Naive thymus-derived CD4-positive, alpha-beta T cell (primary cell): Measurements from ENCODE around the gene FXN. TPM values are rescaled to one million over a fixed set of nuclear protein-coding genes. Genes with fewer than 3 reads are reported as not detected.
A peak's percentile ranks its signal among the peaks of the same experiment; 100 is the strongest.

Experiments
- ATAC-seq: fragments of 150-1000 bp; cut with Tn5 transposase; 2 replicates; pipeline ENCODE4 v1.10.0; 2021; ENCODE audit warnings: mild to moderate bottlenecking, moderate library complexity
- CTCF ChIA-PET: fragments of 350-600 bp; sonication (Branson Sonifier 250); formaldehyde crosslinking; loops from one replicate; lab custom pipeline; 2021; ENCODE audit warnings: antibody characterized with exemption; lab: Charles Lee
- POLR2A ChIA-PET: fragments of 350-600 bp; sonication (Branson Sonifier 250); formaldehyde crosslinking; loops from one replicate; lab custom pipeline; 2021; ENCODE audit warnings: antibody characterized with exemption, inconsistent platforms; lab: Charles Lee
- DNase-seq, 9 donors: peaks; one replicate each; pipeline versions ENCODE4 v3.0.0 to v3.0.0-alpha.2; 2020 to 2022; ENCODE audit warnings: mixed read lengths in 1 of 9
- H3K27ac ChIP-seq: one replicate; pipeline ENCODE4 v1.7.0; 2013; ENCODE audit warnings: mild to moderate bottlenecking, low read depth, low read length, moderate library complexity
- H3K27me3 ChIP-seq, 2 donors: one replicate each; pipeline ENCODE4 v1.7.0; 2013; ENCODE audit warnings: low read length in 2 of 2, mild to moderate bottlenecking in 2 of 2, moderate library complexity in 2 of 2; ENCODE audit not compliant: control insufficient read depth in 2 of 2, insufficient read depth in 2 of 2
- H3K36me3 ChIP-seq, 3 experiments: 1 replicate in 2 of 3; 2 replicates in 1 of 3; pipeline ENCODE4 v1.7.0; 2013; ENCODE audit warnings: low read length in 3 of 3, mild to moderate bottlenecking in 3 of 3, moderate library complexity in 1 of 3; ENCODE audit not compliant: insufficient read depth in 3 of 3, control insufficient read depth in 2 of 3
- H3K4me1 ChIP-seq, 2 donors: one replicate each; pipeline ENCODE4 v1.7.0; 2013; ENCODE audit warnings: low read length in 2 of 2, mild to moderate bottlenecking in 2 of 2, moderate library complexity in 1 of 2; ENCODE audit not compliant: control insufficient read depth in 2 of 2, insufficient read depth in 2 of 2
- H3K4me3 ChIP-seq: 2 replicates; pipeline ENCODE4 v1.7.0; 2013; ENCODE audit warnings: mild to moderate bottlenecking, low read length
- H3K9me3 ChIP-seq, 3 experiments: 1 replicate in 2 of 3; 2 replicates in 1 of 3; pipeline ENCODE4 v1.7.0; 2013; ENCODE audit warnings: low read length in 3 of 3; ENCODE audit not compliant: control insufficient read depth in 2 of 3
- H3K27ac Mint-ChIP-seq, 9 donors: one replicate each; pipeline ENCODE4 v1.8.0; 2020 to 2022; ENCODE audit warnings: mixed read lengths in 9 of 9, mild to moderate bottlenecking in 8 of 9, moderate library complexity in 5 of 9, inconsistent platforms in 2 of 9
- H3K27me3 Mint-ChIP-seq, 5 donors: one replicate each; pipeline ENCODE4 v1.8.0; 2021 to 2022; ENCODE audit warnings: mixed read lengths in 5 of 5, mild to moderate bottlenecking in 1 of 5
- H3K36me3 Mint-ChIP-seq, 5 donors: one replicate each; pipeline ENCODE4 v1.8.0; 2020 to 2022; ENCODE audit warnings: mixed read lengths in 5 of 5, mild to moderate bottlenecking in 3 of 5, inconsistent platforms in 1 of 5
- H3K4me1 Mint-ChIP-seq, 7 donors: one replicate each; pipeline ENCODE4 v1.8.0; 2020 to 2022; ENCODE audit warnings: mixed read lengths in 7 of 7, mild to moderate bottlenecking in 3 of 7, inconsistent platforms in 1 of 7
- H3K4me3 Mint-ChIP-seq, 10 donors: one replicate each; pipeline ENCODE4 v1.8.0; 2020 to 2022; ENCODE audit warnings: mild to moderate bottlenecking in 10 of 10, mixed read lengths in 10 of 10, moderate library complexity in 6 of 10, inconsistent platforms in 2 of 10
- H3K9me3 Mint-ChIP-seq, 11 donors: one replicate each; pipeline ENCODE4 v1.8.0; 2020 to 2022; ENCODE audit warnings: mixed read lengths in 11 of 11, mild to moderate bottlenecking in 4 of 11, inconsistent platforms in 1 of 11, moderate library complexity in 1 of 11
- intact Hi-C, 2 donors: fragments of 100-400 bp; cut with micrococcal nuclease; formaldehyde crosslinking; loops; one replicate each; pipeline ENCODE4 v1.15.1; 2023
- polyA plus RNA-seq, 2 donors: library from polyadenylated mRNA; unstranded; fragments of 300-500 nt; fragmentation: Illumina TruSeq; gene quantifications; one replicate each; pipeline ENCODE4 v1.2.3, GENCODE V29; 2021
- total RNA-seq, 6 experiments: library from RNA in 5 of 6; stranded (reverse) in 5 of 6; gene quantifications; 1 replicate in 5 of 6; 2 replicates in 1 of 6; pipeline ENCODE4 v1.2.3 and lab custom pipeline; 2021 to 2026

FXN gene
- total and polyA plus RNA-seq, 7 experiments from 2014 or later = 16.7 to 84.7 (median 20.0) TPM

- Histone ChIP-seq H3K27me3 (no peaks in the 10 kb centered on the region), H3K4me3 (no peak overlapping the region), H3K9me3 (no peaks in the 10 kb centered on the region), H3K4me1 (peaks cover 4 to 7% of the 10 kb centered on the region in 2 donors), H3K27ac (no peak overlapping the region), H3K36me3 (peaks cover 0 to 17% (median 0%) of the 10 kb centered on the region in 3 experiments)
- no peak for DNase-seq
- ChIA-PET POLR2A (no interaction called here), CTCF (no interaction called here)
- H3K27ac Mint-ChIP-seq = peak overlapping the region in 1 of 9 donors; percentile 0
- intact Hi-C loops = no loop called here
- H3K36me3 Mint-ChIP-seq = peaks cover 3 to 16% (median 6%) of the 10 kb centered on the region in 5 donors
- no peaks in the 10 kb centered on the region for H3K9me3 Mint-ChIP-seq
- no peak for ATAC-seq
- no peaks in the 10 kb centered on the region for H3K27me3 Mint-ChIP-seq
- peaks cover 24 to 64% (median 49%) of the 10 kb centered on the region in 7 donors for H3K4me1 Mint-ChIP-seq
- H3K4me3 Mint-ChIP-seq = no peak overlapping the region
Measured at GRCh38 chr9:69040646-69041045, 5.1 kb downstream of the FXN start.

- DNase-seq = no peak
- intact Hi-C loops = no loop called here
- Histone ChIP-seq H3K27ac (no peak overlapping the region), H3K4me1 (no peaks in the 10 kb centered on the region), H3K9me3 (no peaks in the 10 kb centered on the region), H3K4me3 (no peak overlapping the region), H3K27me3 (no peaks in the 10 kb centered on the region), H3K36me3 (peaks cover 0 to 53% (median 5%) of the 10 kb centered on the region in 3 experiments)
- H3K27ac Mint-ChIP-seq = peak overlapping the region in 6 of 9 donors; percentile 3 to 84 (median 60)
- CTCF ChIA-PET = interaction anchor here (0.6 to 0.7 kb wide), 2 partner anchors 136 to 181 kb away, joined by 3 read pairs; no protein-coding TSS in a partner anchor
- H3K4me1 Mint-ChIP-seq = peaks cover 23 to 49% (median 40%) of the 10 kb centered on the region in 7 donors
- peaks cover 7 to 34% (median 15%) of the 10 kb centered on the region in 5 donors for H3K36me3 Mint-ChIP-seq
- ATAC-seq = no peak
- H3K4me3 Mint-ChIP-seq = peak overlapping the region in 1 of 10 donors; percentile 45
- no peaks in the 10 kb centered on the region for H3K27me3 Mint-ChIP-seq
- POLR2A ChIA-PET = interaction anchor here (0.8 kb wide), 1 partner anchor 8 kb away, joined by 3 read pairs; no protein-coding TSS in a partner anchor
- no peaks in the 10 kb centered on the region for H3K9me3 Mint-ChIP-seq
Measured at GRCh38 chr9:69044240-69045219, 9.0 kb downstream of the FXN start.

GRCh38 chr9:69045821-69046220 lies 10.3 kb downstream of the FXN start:
- POLR2A ChIA-PET = no interaction called here

GRCh38 chr9:69046723-69047122 lies 11.2 kb downstream of the FXN start:
- no peak overlapping the region for H3K27ac ChIP-seq
- H3K36me3 ChIP-seq = peaks cover 0 to 54% (median 5%) of the 10 kb centered on the region in 3 experiments
- Mint-ChIP-seq H3K9me3 (no peaks in the 10 kb centered on the region), H3K27ac (peak overlapping the region in 4 of 9 donors; percentile 22 to 87 (median 45)), H3K36me3 (peaks cover 3 to 38% (median 10%) of the 10 kb centered on the region in 5 donors), H3K4me3 (no peak overlapping the region), H3K27me3 (no peaks in the 10 kb centered on the region), H3K4me1 (peaks cover 24 to 39% (median 34%) of the 10 kb centered on the region in 7 donors)
- DNase-seq (no peak), ATAC-seq (no peak)
- ChIA-PET POLR2A (no interaction called here), CTCF (interaction anchor here (0.7 kb wide), 1 partner anchor 147 kb away, joined by 3 read pairs; no protein-coding TSS in a partner anchor)
- no peaks in the 10 kb centered on the region for H3K4me1 ChIP-seq
- no peaks in the 10 kb centered on the region for H3K9me3 ChIP-seq
- no peak overlapping the region for H3K4me3 ChIP-seq
- intact Hi-C loops = no loop called here
- no peaks in the 10 kb centered on the region for H3K27me3 ChIP-seq

More at GRCh38 chr9:69045821-69046220, 10.3 kb downstream of the FXN start:
- intact Hi-C loops = no loop called here
- CTCF ChIA-PET = no interaction called here
- H3K4me3 Mint-ChIP-seq = no peak overlapping the region
- Histone ChIP-seq H3K36me3 (peaks cover 0 to 58% (median 5%) of the 10 kb centered on the region in 3 experiments), H3K27ac (no peak overlapping the region), H3K27me3 (no peaks in the 10 kb centered on the region), H3K4me3 (no peak overlapping the region), H3K4me1 (no peaks in the 10 kb centered on the region), H3K9me3 (no peaks in the 10 kb centered on the region)
- no peaks in the 10 kb centered on the region for H3K9me3 Mint-ChIP-seq
- H3K27me3 Mint-ChIP-seq = no peaks in the 10 kb centered on the region
- peak overlapping the region in 1 of 9 donors; percentile 34 for H3K27ac Mint-ChIP-seq
- ATAC-seq (no peak), DNase-seq (no peak)
- H3K36me3 Mint-ChIP-seq = peaks cover 7 to 34% (median 15%) of the 10 kb centered on the region in 5 donors
- H3K4me1 Mint-ChIP-seq = peaks cover 27 to 44% (median 37%) of the 10 kb centered on the region in 7 donors

- no peak overlapping the region for H3K4me3 ChIP-seq
- Mint-ChIP-seq H3K9me3 (no peaks in the 10 kb centered on the region), H3K27ac (peak overlapping the region in 3 of 9 donors; percentile 22 to 87 (median 54)), H3K4me3 (no peak overlapping the region), H3K27me3 (no peaks in the 10 kb centered on the region), H3K4me1 (peaks cover 24 to 34% (median 30%) of the 10 kb centered on the region in 7 donors), H3K36me3 (peaks cover 3 to 38% (median 10%) of the 10 kb centered on the region in 5 donors)
- ATAC-seq = no peak
- peaks cover 0 to 54% (median 5%) of the 10 kb centered on the region in 3 experiments for H3K36me3 ChIP-seq
- CTCF ChIA-PET = interaction anchor here (0.7 kb wide), 1 partner anchor 146 kb away, joined by 3 read pairs; no protein-coding TSS in a partner anchor
- H3K4me1 ChIP-seq = no peaks in the 10 kb centered on the region
- POLR2A ChIA-PET = no interaction called here
- intact Hi-C loops = no loop called here
- H3K27me3 ChIP-seq = no peaks in the 10 kb centered on the region
- no peaks in the 10 kb centered on the region for H3K9me3 ChIP-seq
- H3K27ac ChIP-seq = no peak overlapping the region
- DNase-seq = no peak
Measured at GRCh38 chr9:69047371-69047770, 11.8 kb downstream of the FXN start.

- H3K9me3 ChIP-seq = no peaks in the 10 kb centered on the region
- POLR2A ChIA-PET = interaction anchor here (1.2 kb wide), 1 partner anchor 149 kb away, joined by 3 read pairs; no protein-coding TSS in a partner anchor
- Mint-ChIP-seq H3K36me3 (peaks cover 5 to 37% (median 16%) of the 10 kb centered on the region in 5 donors), H3K9me3 (no peaks in the 10 kb centered on the region), H3K4me1 (peaks cover 13 to 20% (median 14%) of the 10 kb centered on the region in 7 donors), H3K4me3 (peak overlapping the region in 1 of 10 donors; percentile 0), H3K27me3 (no peaks in the 10 kb centered on the region), H3K27ac (peak overlapping the region in 4 of 9 donors; percentile 4 to 43 (median 14))
- no peak for DNase-seq
- intact Hi-C loops = no loop called here
- no peaks in the 10 kb centered on the region for H3K4me1 ChIP-seq
- H3K36me3 ChIP-seq = peaks cover 0 to 61% (median 10%) of the 10 kb centered on the region in 3 experiments
- CTCF ChIA-PET = interaction anchor here (1.3 kb wide), 1 partner anchor 143 kb away, joined by 3 read pairs; no protein-coding TSS in a partner anchor
- H3K4me3 ChIP-seq = no peak overlapping the region
- no peak overlapping the region for H3K27ac ChIP-seq
- no peak for ATAC-seq
- H3K27me3 ChIP-seq = no peaks in the 10 kb centered on the region
Measured at GRCh38 chr9:69049094-69049493, 13.5 kb downstream of the FXN start.
